B cell (primary cell): ENCODE measurements around the gene ZNF598. TPM values are rescaled to one million over a fixed set of nuclear protein-coding genes. Genes with fewer than 3 reads are reported as not detected.

Experiments
- ATAC-seq: fragments of 200-7000 bp; cut with Tn5 transposase; one replicate; pipeline ENCODE4 v1.10.0; 2021; ENCODE audit warnings: low read depth, mild to moderate bottlenecking, moderate number of reproducible peaks, moderate library complexity
- CTCF ChIA-PET: fragments of 350-600 bp; sonication (Branson Sonifier 250); formaldehyde crosslinking; loops from one replicate; lab custom pipeline; 2021; ENCODE audit warnings: antibody characterized with exemption, inconsistent platforms; lab: Charles Lee
- POLR2A ChIA-PET: fragments of 350-600 bp; sonication (Branson Sonifier 250); formaldehyde crosslinking; loops from one replicate; lab custom pipeline; 2021; ENCODE audit warnings: antibody characterized with exemption; lab: Charles Lee
- DNase-seq: peaks from one replicate; pipeline ENCODE4 v3.0.0; 2013
- H2AFZ ChIP-seq: 2 replicates; pipeline ENCODE4 v1.6.1; 2012; ENCODE audit warnings: mild to moderate bottlenecking, low read depth, low read length; ENCODE audit not compliant: insufficient read depth, poor library complexity, severe bottlenecking
- H3K27ac ChIP-seq, 2 donors: 1 replicate in 1 of 2; 2 replicates in 1 of 2; pipeline ENCODE4 v1.5.1; 2012 to 2013; ENCODE audit warnings: low read length in 2 of 2, mild to moderate bottlenecking in 2 of 2, moderate library complexity in 1 of 2
- H3K27me3 ChIP-seq, 4 experiments: fragments of 200-600 bp in 1 of 4; sonication (generic) in 1 of 4; replicated peaks in 1 of 4; 1 replicate in 2 of 4; 2 replicates in 2 of 4; pipeline versions ENCODE4 v1.6.1 to v1.7.0; 2013 to 2016; ENCODE audit warnings: low read length in 3 of 4, mild to moderate bottlenecking in 2 of 4, mixed read lengths in 1 of 4, moderate library complexity in 1 of 4; ENCODE audit not compliant: insufficient read depth in 4 of 4, control insufficient read depth in 3 of 4; ENCODE audit errors: control extremely low read depth in 1 of 4
- H3K36me3 ChIP-seq, 2 experiments: replicated peaks in 1 of 2; 1 replicate in 1 of 2; 2 replicates in 1 of 2; pipeline versions ENCODE4 v1.6.1 to v1.7.1; 2013; ENCODE audit warnings: low read length in 1 of 2; ENCODE audit not compliant: insufficient read depth in 2 of 2, control insufficient read depth in 1 of 2; ENCODE audit errors: control extremely low read depth in 1 of 2, extremely low read depth in 1 of 2
- H3K4me1 ChIP-seq, 2 donors: fragments of 200-600 bp in 1 of 2; sonication (generic) in 1 of 2; 1 replicate in 1 of 2; 2 replicates in 1 of 2; pipeline versions ENCODE4 v1.5.1 to v1.6.1; 2013 to 2017; ENCODE audit warnings: low read length in 2 of 2; ENCODE audit not compliant: control insufficient read depth in 2 of 2, insufficient read depth in 2 of 2
- H3K4me2 ChIP-seq: replicated peaks from 2 replicates; pipeline ENCODE3; 2012; ENCODE audit warnings: mild to moderate bottlenecking, low read depth, low read length; ENCODE audit not compliant: poor library complexity, severe bottlenecking
- H3K4me3 ChIP-seq, 5 experiments: fragments of 200-600 bp in 1 of 5; sonication (generic) in 1 of 5; 1 replicate in 3 of 5; 2 replicates in 2 of 5; pipeline versions ENCODE4 v1.5.1 to v1.7.0; 2011 to 2016; ENCODE audit warnings: low read length in 4 of 5, mild to moderate bottlenecking in 4 of 5, low read depth in 2 of 5, control low read depth in 1 of 5, moderate library complexity in 1 of 5; ENCODE audit not compliant: insufficient read depth in 1 of 5; ENCODE audit errors: control extremely low read depth in 1 of 5, extremely low read depth in 1 of 5
- H3K79me2 ChIP-seq: fragments of 200-600 bp; sonication (generic); one replicate; pipeline ENCODE4 v1.6.0; 2016; ENCODE audit warnings: low read length; ENCODE audit not compliant: control insufficient read depth, insufficient read depth
- H3K9ac ChIP-seq: fragments of 200-600 bp; sonication (generic); 2 replicates; pipeline ENCODE4 v1.6.1; 2017; ENCODE audit warnings: mild to moderate bottlenecking, low read length, moderate library complexity
- H3K9me3 ChIP-seq, 3 donors: one replicate each; pipeline versions ENCODE4 v1.6.1 to v1.7.1; 2013; ENCODE audit warnings: low read length in 2 of 3; ENCODE audit not compliant: control insufficient read depth in 2 of 3, insufficient read depth in 1 of 3; ENCODE audit errors: control extremely low read depth in 1 of 3
- H4K20me1 ChIP-seq: 2 replicates; pipeline ENCODE4 v1.6.0; 2012; ENCODE audit warnings: mild to moderate bottlenecking, low read length; ENCODE audit not compliant: insufficient read depth, control insufficient read depth, poor library complexity, severe bottlenecking
- H3K27ac Mint-ChIP-seq: one replicate; pipeline ENCODE4 v1.8.0; 2021; ENCODE audit warnings: mixed read lengths
- H3K27me3 Mint-ChIP-seq: one replicate; pipeline ENCODE4 v1.8.0; 2021; ENCODE audit warnings: mixed read lengths
- H3K4me1 Mint-ChIP-seq: one replicate; pipeline ENCODE4 v1.8.0; 2021; ENCODE audit warnings: mixed read lengths
- H3K4me3 Mint-ChIP-seq: one replicate; pipeline ENCODE4 v1.8.0; 2021; ENCODE audit warnings: mixed read lengths
- H3K9me3 Mint-ChIP-seq: one replicate; pipeline ENCODE4 v1.8.0; 2022; ENCODE audit warnings: mixed read lengths; ENCODE audit not compliant: insufficient read depth
- CTCF ChIP-seq: fragments of 200-600 bp; IDR thresholded peaks from one replicate; pipeline ENCODE4 v1.8.0; 2022; ENCODE audit warnings: antibody characterized with exemption, mild to moderate bottlenecking
- EZH2 ChIP-seq: IDR thresholded peaks from 2 replicates; pipeline ENCODE4 v1.6.1; 2012; ENCODE audit warnings: borderline replicate concordance, low read depth, mild to moderate bottlenecking, moderate library complexity, low read length; ENCODE audit not compliant: insufficient read depth, poor library complexity, severe bottlenecking
- WGBS: methylation state at CpG from one replicate; pipeline ENCODE4 v1.1.5; 2013; ENCODE audit warnings: missing lambda C conversion rate; ENCODE audit not compliant: insufficient coverage; 5-methylcytosine and 5-hydroxymethylcytosine counted together
- intact Hi-C: fragments of 100-400 bp; cut with micrococcal nuclease; formaldehyde crosslinking; loops from one replicate; pipeline ENCODE4 v1.10.0; 2022
- polyA plus RNA-seq: library from polyadenylated mRNA; depleted of rRNA; stranded (reverse); fragments of >200 nt; gene quantifications from 2 replicates; pipeline ENCODE4 v1.2.3, GENCODE V29; 2012
- total RNA-seq, 2 donors: library from RNA; stranded (reverse); fragments of 120-200 nt in 1 of 2; gene quantifications; 1 replicate in 1 of 2; 2 replicates in 1 of 2; pipeline versions ENCODE4 v1.2.3 to v1.2.4, GENCODE V29; 2013 to 2022

Gene ZNF598
- total and polyA plus RNA-seq, 2 donors (not counting 1 experiment from before 2014, with no cell fraction given), result 49.5 to 61.5 TPM

GRCh38 chr16:1992704-1993317 lies 16.8 kb downstream of the ZNF598 start:
- Histone ChIP-seq H3K79me2 (no peaks in the 10 kb centered on the region), H3K9ac (no peak overlapping the region), H3K4me2 (peak overlapping the region; percentile 58), H3K9me3 (peaks cover 0 to 13% (median 0%) of the 10 kb centered on the region in 3 donors), H3K4me1 (peaks cover 24 to 35% of the 10 kb centered on the region in 2 donors), H3K36me3 (no peaks in the 10 kb centered on the region), H3K27ac (peak overlapping the region in 1 of 2 donors; percentile 57), H2AFZ (peak overlapping the region; percentile 51), H4K20me1 (no peaks in the 10 kb centered on the region), H3K27me3 (no peaks in the 10 kb centered on the region), H3K4me3 (no peak overlapping the region)
- ATAC-seq, result no peak
- CTCF ChIA-PET, result interaction anchor here (1.4 to 5.5 kb wide), 2 partner anchors 11 to 28 kb away, joined by 3 to 32 read pairs; partner anchors contain the start of gene RPS2
- POLR2A ChIA-PET, result interaction anchor here (0.9 to 3.0 kb wide), 6 partner anchors 10 to 162 kb away, joined by 6 to 36 read pairs (median 8); partner anchors contain the start of genes RPS2, TBL3 and TRAF7
- intact Hi-C loops, result loop anchor here (1.0 to 10.0 kb wide), 5 partner anchors 16 to 784 kb away; partner anchors contain the start of genes ELOB, MSRB1, TRAF7 and ZNF598
- H3K27me3 Mint-ChIP-seq, result no peaks in the 10 kb centered on the region
- TF ChIP-seq EZH2 (no peak), CTCF (no peak)
- H3K4me1 Mint-ChIP-seq, result peaks cover 33% of the 10 kb centered on the region
- DNase-seq, result peak; percentile 53
- 59% methylated on average over 50 of the region's 50 CpGs for WGBS
- no peak overlapping the region for H3K4me3 Mint-ChIP-seq
- H3K9me3 Mint-ChIP-seq, result no peaks in the 10 kb centered on the region
- no peak overlapping the region for H3K27ac Mint-ChIP-seq
